ENCODE measurements around the gene PLEKHA5. TPM values are rescaled to one million over a fixed set of nuclear protein-coding genes. Genes with fewer than 3 reads are reported as not detected.

PLEKHA5 gene
- total RNA-seq, 4 donors from 2014 or later: 34.5 to 120 (median 60.0) TPM

- H3K27me3 ChIP-seq: no peaks in the 10 kb centered on the region
- WGBS, 2 donors (ENCODE audit: low coverage in 1 of 2): 66 to 77% methylated on average over 5 to 6 of the region's 6 CpGs
- no peak overlapping the region for H3K4me3 ChIP-seq
- TF ChIP-seq POLR2AphosphoS5 (IDR thresholded peaks at IDR 0.05) (no peak), POLR2A (IDR thresholded peaks at IDR 0.05) (no peak), CTCF (IDR thresholded peaks at IDR 0.05) (no peak), EP300 (IDR thresholded peaks at IDR 0.05) (no peak)
- peak; percentile 53 for ATAC-seq
- peaks cover 0 to 9% (median 0%) of the 10 kb centered on the region in 3 donors for H3K4me1 ChIP-seq
- H3K9me3 ChIP-seq: no peaks in the 10 kb centered on the region
- H3K36me3 ChIP-seq: peaks cover 0 to 95% of the 10 kb centered on the region in 2 donors
- H3K27ac ChIP-seq: peak overlapping the region in 2 of 4 donors; percentile 36 to 60
Measured at GRCh38 chr12:19369691-19370148, 240.2 kb downstream of the PLEKHA5 start.

GRCh38 chr12:19373586-19373985 is 244.1 kb downstream of the PLEKHA5 start:
- Histone ChIP-seq H3K27me3 (no peaks in the 10 kb centered on the region), H3K27ac (peak overlapping the region in 1 of 4 donors; percentile 38), H3K4me1 (peaks cover 0 to 9% (median 0%) of the 10 kb centered on the region in 3 donors), H3K4me3 (no peak overlapping the region), H3K36me3 (peaks cover 0 to 94% of the 10 kb centered on the region in 2 donors), H3K9me3 (no peaks in the 10 kb centered on the region)
- no peak for TF ChIP-seq EP300 (IDR thresholded peaks at IDR 0.05)
- TF ChIP-seq POLR2A (IDR thresholded peaks at IDR 0.05): no peak
- TF ChIP-seq POLR2AphosphoS5 (IDR thresholded peaks at IDR 0.05): no peak
- no peak for TF ChIP-seq CTCF (IDR thresholded peaks at IDR 0.05)
- WGBS, 2 donors (ENCODE audit: low coverage in 1 of 2): 84 to 86% methylated on average over 3 to 4 of the region's 4 CpGs
- ATAC-seq: no peak

GRCh38 chr12:19375888-19376287 is 246.4 kb downstream of the PLEKHA5 start:
- Histone ChIP-seq H3K9me3 (no peaks in the 10 kb centered on the region), H3K4me1 (peaks cover 0 to 9% (median 0%) of the 10 kb centered on the region in 3 donors), H3K27ac (no peak overlapping the region), H3K27me3 (no peaks in the 10 kb centered on the region), H3K4me3 (no peak overlapping the region), H3K36me3 (peaks cover 0 to 78% of the 10 kb centered on the region in 2 donors)
- TF ChIP-seq EP300 (IDR thresholded peaks at IDR 0.05) (no peak), POLR2A (IDR thresholded peaks at IDR 0.05) (no peak), POLR2AphosphoS5 (IDR thresholded peaks at IDR 0.05) (no peak), CTCF (IDR thresholded peaks at IDR 0.05) (no peak)
- WGBS, 2 donors (ENCODE audit: low coverage in 1 of 2): 68 to 86% methylated on average over 2 of the region's 2 CpGs
- ATAC-seq: no peak

GRCh38 chr12:19376691-19377090 is 247.2 kb downstream of the PLEKHA5 start:
- Histone ChIP-seq H3K27ac (no peak overlapping the region), H3K9me3 (no peaks in the 10 kb centered on the region), H3K4me1 (peaks cover 0 to 9% (median 0%) of the 10 kb centered on the region in 3 donors), H3K27me3 (no peaks in the 10 kb centered on the region), H3K4me3 (no peak overlapping the region), H3K36me3 (peaks cover 0 to 70% of the 10 kb centered on the region in 2 donors)
- no peak for ATAC-seq
- TF ChIP-seq CTCF (IDR thresholded peaks at IDR 0.05) (no peak), POLR2A (IDR thresholded peaks at IDR 0.05) (no peak), EP300 (IDR thresholded peaks at IDR 0.05) (no peak), POLR2AphosphoS5 (IDR thresholded peaks at IDR 0.05) (no peak)
- 92 to 95% methylated on average over 4 to 5 of the region's 5 CpGs for WGBS, 2 donors (ENCODE audit: low coverage in 1 of 2)

GRCh38 chr12:19382111-19382526 is 252.6 kb downstream of the PLEKHA5 start:
- WGBS, 2 donors (ENCODE audit: low coverage in 1 of 2): 11 to 23% methylated on average over 3 to 4 of the region's 4 CpGs
- H3K36me3 ChIP-seq: peaks cover 0 to 21% of the 10 kb centered on the region in 2 donors
- TF ChIP-seq EP300 (IDR thresholded peaks at IDR 0.05) (no peak), POLR2AphosphoS5 (IDR thresholded peaks at IDR 0.05) (no peak), CTCF (IDR thresholded peaks at IDR 0.05) (no peak), POLR2A (IDR thresholded peaks at IDR 0.05) (no peak)
- H3K9me3 ChIP-seq: no peaks in the 10 kb centered on the region
- H3K27ac ChIP-seq: no peak overlapping the region
- H3K4me1 ChIP-seq: no peaks in the 10 kb centered on the region
- no peak overlapping the region for H3K4me3 ChIP-seq
- no peak for ATAC-seq
- H3K27me3 ChIP-seq: no peaks in the 10 kb centered on the region
